ENCODE data around the gene ATM. TPM values are rescaled to one million over a fixed set of nuclear protein-coding genes. Genes with fewer than 3 reads are reported as not detected.

Gene ATM
- total and polyA plus RNA-seq, 10 of the 15 experiments (the other 5 are each of a cell fraction or from before 2014, with no cell fraction given) = 10.0 to 91.5 (median 40.2) TPM

DNA sequence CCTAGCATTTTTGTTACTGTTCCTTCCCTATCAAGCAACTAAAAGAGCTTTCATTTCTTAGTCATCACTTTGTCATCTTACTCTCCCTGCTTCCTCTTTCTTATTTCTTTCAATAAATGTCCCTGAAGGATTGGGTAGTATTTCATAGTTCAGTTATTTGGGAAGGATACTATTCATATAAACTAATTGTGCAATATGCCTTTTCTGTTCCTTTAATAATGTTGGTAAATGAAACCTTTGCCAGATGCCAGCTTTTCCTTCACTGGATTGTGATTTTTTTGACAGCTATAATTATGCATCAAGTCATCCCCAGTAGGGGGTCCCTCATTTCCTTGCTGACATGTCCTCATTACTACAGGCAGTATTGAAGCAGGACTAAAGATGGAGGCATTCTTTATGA, 101.7 kb downstream of the ATM start:
- DNase-seq (ENCODE audit: low read depth, low spot score) = no peak
- in situ Hi-C loops (cut with MboI) = no loop called here
- H3K27me3 ChIP-seq (replicated peaks in 1 of 2; ENCODE audit: control insufficient read depth in 2 of 2, insufficient read depth in 2 of 2, low read length in 1 of 2) = no peaks in the 10 kb centered on the region
- H3K4me3 ChIP-seq = no peak overlapping the region
- H3K4me1 ChIP-seq (ENCODE audit: control insufficient read depth, insufficient read depth, low read length) = no peaks in the 10 kb centered on the region
- ATAC-seq = no peak
- ChIA-PET CTCF (interaction anchor here (1.6 kb wide), 1 partner anchor 324 kb away, joined by 4 read pairs; no protein-coding TSS in a partner anchor), POLR2A (no interaction called here), SMC1A (ENCODE audit: uncharacterized antibody, unreplicated experiment) (interaction anchor here (0.6 to 1.8 kb wide), 4 partner anchors 24 to 206 kb away, joined by 3 to 4 read pairs (median 4); no protein-coding TSS in a partner anchor), RAD21 (ENCODE audit: unreplicated experiment) (no interaction called here)
- no peak overlapping the region for H3K27ac ChIP-seq (ENCODE audit: control insufficient read depth, insufficient read depth)
- intact Hi-C loops (cut with micrococcal nuclease; ENCODE audit: unreplicated experiment) = no loop called here
- H3K4me2 ChIP-seq (ENCODE audit: control insufficient read depth, insufficient read depth) = no peak overlapping the region
- no peak overlapping the region for H2AFZ ChIP-seq (ENCODE audit: control insufficient read depth, low read depth, low read length)
- H3K9me3 ChIP-seq (replicated peaks; ENCODE audit: control insufficient read depth, insufficient read depth, low read length) = no peaks in the 10 kb centered on the region
- H4K20me1 ChIP-seq (ENCODE audit: control insufficient read depth, insufficient read depth) = no peaks in the 10 kb centered on the region
- no peak overlapping the region for H3K9ac ChIP-seq (ENCODE audit: control insufficient read depth, insufficient read depth, low read length)
- no TSS peak for BruUV-seq (replicated peaks)
- H3K79me2 ChIP-seq (ENCODE audit: control insufficient read depth, insufficient read depth, low read length) = no peaks in the 10 kb centered on the region
- FAIRE-seq = no peak
- no peaks in the 10 kb centered on the region; a peak in 2 of 4 replicates for H3K36me3 ChIP-seq (ENCODE audit: control insufficient read depth in 2 of 2, insufficient read depth in 2 of 2, low read length in 1 of 2)
- TF ChIP-seq, protein P1, sequence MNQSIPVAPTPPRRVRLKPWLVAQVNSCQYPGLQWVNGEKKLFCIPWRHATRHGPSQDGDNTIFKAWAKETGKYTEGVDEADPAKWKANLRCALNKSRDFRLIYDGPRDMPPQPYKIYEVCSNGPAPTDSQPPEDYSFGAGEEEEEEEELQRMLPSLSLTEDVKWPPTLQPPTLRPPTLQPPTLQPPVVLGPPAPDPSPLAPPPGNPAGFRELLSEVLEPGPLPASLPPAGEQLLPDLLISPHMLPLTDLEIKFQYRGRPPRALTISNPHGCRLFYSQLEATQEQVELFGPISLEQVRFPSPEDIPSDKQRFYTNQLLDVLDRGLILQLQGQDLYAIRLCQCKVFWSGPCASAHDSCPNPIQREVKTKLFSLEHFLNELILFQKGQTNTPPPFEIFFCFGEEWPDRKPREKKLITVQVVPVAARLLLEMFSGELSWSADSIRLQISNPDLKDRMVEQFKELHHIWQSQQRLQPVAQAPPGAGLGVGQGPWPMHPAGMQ (IDR thresholded peaks at IDR 0.05; ENCODE audit: borderline replicate concordance) = no peak
- TF ChIP-seq KLF5 (IDR thresholded peaks at IDR 0.05; ENCODE audit: partially characterized antibody) (no peak), ZNF207 (IDR thresholded peaks at IDR 0.05; ENCODE audit: borderline replicate concordance) (no peak), BACH1 (IDR thresholded peaks at IDR 0.05; ENCODE audit: borderline replicate concordance) (no peak), POLR2AphosphoS5 (IDR thresholded peaks at IDR 0.05; ENCODE audit: low read length) (no peak), MTA2 (IDR thresholded peaks at IDR 0.05; ENCODE audit: low read depth) (no peak), CBX3 (IDR thresholded peaks at IDR 0.05; ENCODE audit: borderline replicate concordance, low read depth) (no peak), CREM (IDR thresholded peaks at IDR 0.05; ENCODE audit: low read depth) (no peak), TBL1XR1 (IDR thresholded peaks at IDR 0.05; ENCODE audit: low read depth, low read length) (no peak), HDAC6 (IDR thresholded peaks at IDR 0.05; ENCODE audit: unreplicated experiment) (no peak), BRCA1 (IDR thresholded peaks at IDR 0.05; ENCODE audit: low read depth, low read length) (no peak), FOS (IDR thresholded peaks at IDR 0.05; ENCODE audit: borderline replicate concordance, extremely low read depth, insufficient read length) (no peak), JUNB (IDR thresholded peaks at IDR 0.05) (no peak), NFYB (IDR thresholded peaks at IDR 0.05; ENCODE audit: insufficient read depth, low read depth, low read length) (no peak), ATF7 (IDR thresholded peaks at IDR 0.05; ENCODE audit: low read depth) (no peak)
- TF ChIP-seq, protein P2, sequence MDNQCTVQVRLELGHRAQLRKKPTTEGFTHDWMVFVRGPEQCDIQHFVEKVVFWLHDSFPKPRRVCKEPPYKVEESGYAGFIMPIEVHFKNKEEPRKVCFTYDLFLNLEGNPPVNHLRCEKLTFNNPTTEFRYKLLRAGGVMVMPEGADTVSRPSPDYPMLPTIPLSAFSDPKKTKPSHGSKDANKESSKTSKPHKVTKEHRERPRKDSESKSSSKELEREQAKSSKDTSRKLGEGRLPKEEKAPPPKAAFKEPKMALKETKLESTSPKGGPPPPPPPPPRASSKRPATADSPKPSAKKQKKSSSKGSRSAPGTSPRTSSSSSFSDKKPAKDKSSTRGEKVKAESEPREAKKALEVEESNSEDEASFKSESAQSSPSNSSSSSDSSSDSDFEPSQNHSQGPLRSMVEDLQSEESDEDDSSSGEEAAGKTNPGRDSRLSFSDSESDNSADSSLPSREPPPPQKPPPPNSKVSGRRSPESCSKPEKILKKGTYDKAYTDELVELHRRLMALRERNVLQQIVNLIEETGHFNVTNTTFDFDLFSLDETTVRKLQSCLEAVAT (IDR thresholded peaks at IDR 0.05) = no peak
- TF ChIP-seq, protein P3, sequence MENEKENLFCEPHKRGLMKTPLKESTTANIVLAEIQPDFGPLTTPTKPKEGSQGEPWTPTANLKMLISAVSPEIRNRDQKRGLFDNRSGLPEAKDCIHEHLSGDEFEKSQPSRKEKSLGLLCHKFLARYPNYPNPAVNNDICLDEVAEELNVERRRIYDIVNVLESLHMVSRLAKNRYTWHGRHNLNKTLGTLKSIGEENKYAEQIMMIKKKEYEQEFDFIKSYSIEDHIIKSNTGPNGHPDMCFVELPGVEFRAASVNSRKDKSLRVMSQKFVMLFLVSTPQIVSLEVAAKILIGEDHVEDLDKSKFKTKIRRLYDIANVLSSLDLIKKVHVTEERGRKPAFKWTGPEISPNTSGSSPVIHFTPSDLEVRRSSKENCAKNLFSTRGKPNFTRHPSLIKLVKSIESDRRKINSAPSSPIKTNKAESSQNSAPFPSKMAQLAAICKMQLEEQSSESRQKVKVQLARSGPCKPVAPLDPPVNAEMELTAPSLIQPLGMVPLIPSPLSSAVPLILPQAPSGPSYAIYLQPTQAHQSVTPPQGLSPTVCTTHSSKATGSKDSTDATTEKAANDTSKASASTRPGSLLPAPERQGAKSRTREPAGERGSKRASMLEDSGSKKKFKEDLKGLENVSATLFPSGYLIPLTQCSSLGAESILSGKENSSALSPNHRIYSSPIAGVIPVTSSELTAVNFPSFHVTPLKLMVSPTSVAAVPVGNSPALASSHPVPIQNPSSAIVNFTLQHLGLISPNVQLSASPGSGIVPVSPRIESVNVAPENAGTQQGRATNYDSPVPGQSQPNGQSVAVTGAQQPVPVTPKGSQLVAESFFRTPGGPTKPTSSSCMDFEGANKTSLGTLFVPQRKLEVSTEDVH (IDR thresholded peaks at IDR 0.05; ENCODE audit: low read depth, partially characterized antibody) = no peak
- TF ChIP-seq, protein P4, sequence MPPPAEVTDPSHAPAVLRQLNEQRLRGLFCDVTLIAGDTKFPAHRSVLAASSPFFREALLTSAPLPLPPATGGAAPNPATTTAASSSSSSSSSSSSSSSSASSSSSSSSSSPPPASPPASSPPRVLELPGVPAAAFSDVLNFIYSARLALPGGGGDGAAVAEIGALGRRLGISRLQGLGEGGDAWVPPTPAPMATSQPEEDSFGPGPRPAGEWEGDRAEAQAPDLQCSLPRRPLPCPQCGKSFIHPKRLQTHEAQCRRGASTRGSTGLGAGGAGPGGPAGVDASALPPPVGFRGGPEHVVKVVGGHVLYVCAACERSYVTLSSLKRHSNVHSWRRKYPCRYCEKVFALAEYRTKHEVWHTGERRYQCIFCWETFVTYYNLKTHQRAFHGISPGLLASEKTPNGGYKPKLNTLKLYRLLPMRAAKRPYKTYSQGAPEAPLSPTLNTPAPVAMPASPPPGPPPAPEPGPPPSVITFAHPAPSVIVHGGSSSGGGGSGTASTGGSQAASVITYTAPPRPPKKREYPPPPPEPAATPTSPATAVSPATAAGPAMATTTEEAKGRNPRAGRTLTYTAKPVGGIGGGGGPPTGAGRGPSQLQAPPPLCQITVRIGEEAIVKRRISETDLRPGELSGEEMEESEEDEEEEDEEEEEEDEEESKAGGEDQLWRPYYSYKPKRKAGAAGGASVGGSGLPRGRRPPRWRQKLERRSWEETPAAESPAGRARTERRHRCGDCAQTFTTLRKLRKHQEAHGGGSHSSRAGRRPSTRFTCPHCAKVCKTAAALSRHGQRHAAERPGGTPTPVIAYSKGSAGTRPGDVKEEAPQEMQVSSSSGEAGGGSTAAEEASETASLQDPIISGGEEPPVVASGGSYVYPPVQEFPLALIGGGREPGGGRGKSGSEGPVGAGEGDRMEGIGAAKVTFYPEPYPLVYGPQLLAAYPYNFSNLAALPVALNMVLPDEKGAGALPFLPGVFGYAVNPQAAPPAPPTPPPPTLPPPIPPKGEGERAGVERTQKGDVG (CRISPR knock-in tag; IDR thresholded peaks at IDR 0.05) = no peak

All from GM12878 (cell line).